Osteocyte (in vitro differentiated cells): Measurements from ENCODE around the gene CMC2. TPM values are rescaled to one million over a fixed set of nuclear protein-coding genes. Genes with fewer than 3 reads are reported as not detected.

ENCODE experiments used
- DNase-seq: peaks from one replicate; pipeline ENCODE4 v3.0.0; 2021; ENCODE audit warnings: mixed read lengths; ENCODE audit not compliant: unreplicated experiment; ENCODE audit errors: extremely low spot score
- H3K27ac Mint-ChIP-seq: one replicate; pipeline ENCODE4 v1.8.0; 2021; ENCODE audit warnings: mild to moderate bottlenecking, mixed read lengths; ENCODE audit not compliant: unreplicated experiment
- H3K27me3 Mint-ChIP-seq: one replicate; pipeline ENCODE4 v1.8.0; 2021; ENCODE audit warnings: mixed read lengths; ENCODE audit not compliant: unreplicated experiment
- H3K36me3 Mint-ChIP-seq: one replicate; pipeline ENCODE4 v1.8.0; 2021; ENCODE audit warnings: mixed read lengths; ENCODE audit not compliant: unreplicated experiment
- H3K4me1 Mint-ChIP-seq: one replicate; pipeline ENCODE4 v1.8.0; 2021; ENCODE audit warnings: mixed read lengths; ENCODE audit not compliant: unreplicated experiment
- H3K4me3 Mint-ChIP-seq: one replicate; pipeline ENCODE4 v1.8.0; 2021; ENCODE audit warnings: mild to moderate bottlenecking, moderate library complexity, mixed read lengths; ENCODE audit not compliant: unreplicated experiment
- H3K9me3 Mint-ChIP-seq: one replicate; pipeline ENCODE4 v1.8.0; 2021; ENCODE audit warnings: mixed read lengths; ENCODE audit not compliant: unreplicated experiment
- total RNA-seq: library from RNA; stranded (reverse); gene quantifications from 2 replicates; pipeline ENCODE4 v1.2.1, GENCODE V29; 2021
- TF ChIP-seq, protein P1 (sequence below): fragments of 200-600 bp; sonication (generic); IDR thresholded peaks from 2 replicates; pipeline ENCODE4 v1.5.0; 2021; ENCODE audit warnings: antibody characterized with exemption, mild to moderate bottlenecking, moderate library complexity

CMC2 gene
- total RNA-seq, 1 donor from 2014 or later = 42.2 TPM

- peaks cover 5% of the 10 kb centered on the region for H3K9me3 Mint-ChIP-seq
- H3K27ac Mint-ChIP-seq = peak overlapping the region; percentile 98
- no peaks in the 10 kb centered on the region for H3K36me3 Mint-ChIP-seq
- TF ChIP-seq, protein P1, sequence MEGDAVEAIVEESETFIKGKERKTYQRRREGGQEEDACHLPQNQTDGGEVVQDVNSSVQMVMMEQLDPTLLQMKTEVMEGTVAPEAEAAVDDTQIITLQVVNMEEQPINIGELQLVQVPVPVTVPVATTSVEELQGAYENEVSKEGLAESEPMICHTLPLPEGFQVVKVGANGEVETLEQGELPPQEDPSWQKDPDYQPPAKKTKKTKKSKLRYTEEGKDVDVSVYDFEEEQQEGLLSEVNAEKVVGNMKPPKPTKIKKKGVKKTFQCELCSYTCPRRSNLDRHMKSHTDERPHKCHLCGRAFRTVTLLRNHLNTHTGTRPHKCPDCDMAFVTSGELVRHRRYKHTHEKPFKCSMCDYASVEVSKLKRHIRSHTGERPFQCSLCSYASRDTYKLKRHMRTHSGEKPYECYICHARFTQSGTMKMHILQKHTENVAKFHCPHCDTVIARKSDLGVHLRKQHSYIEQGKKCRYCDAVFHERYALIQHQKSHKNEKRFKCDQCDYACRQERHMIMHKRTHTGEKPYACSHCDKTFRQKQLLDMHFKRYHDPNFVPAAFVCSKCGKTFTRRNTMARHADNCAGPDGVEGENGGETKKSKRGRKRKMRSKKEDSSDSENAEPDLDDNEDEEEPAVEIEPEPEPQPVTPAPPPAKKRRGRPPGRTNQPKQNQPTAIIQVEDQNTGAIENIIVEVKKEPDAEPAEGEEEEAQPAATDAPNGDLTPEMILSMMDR = no peak
- peaks cover 44% of the 10 kb centered on the region for H3K4me1 Mint-ChIP-seq
- no peak for DNase-seq
- H3K4me3 Mint-ChIP-seq = peak overlapping the region; percentile 70
- H3K27me3 Mint-ChIP-seq = no peaks in the 10 kb centered on the region
Observed at GRCh38 chr16:81003610-81004460, 2.9 kb downstream of the CMC2 start.

GRCh38 chr16:81003064-81003463, 3.6 kb downstream of the CMC2 start:
- Mint-ChIP-seq H3K36me3 (no peaks in the 10 kb centered on the region), H3K27ac (peak overlapping the region; percentile 98), H3K9me3 (peaks cover 5% of the 10 kb centered on the region), H3K4me1 (peaks cover 43% of the 10 kb centered on the region), H3K27me3 (no peaks in the 10 kb centered on the region), H3K4me3 (no peak overlapping the region)
- no peak for DNase-seq
- TF ChIP-seq, protein P1 = no peak

- TF ChIP-seq, protein P1 = no peak
- no peak overlapping the region for H3K27ac Mint-ChIP-seq
- DNase-seq = no peak
- H3K4me1 Mint-ChIP-seq = peaks cover 51% of the 10 kb centered on the region
- no peaks in the 10 kb centered on the region for H3K27me3 Mint-ChIP-seq
- peaks cover 5% of the 10 kb centered on the region for H3K9me3 Mint-ChIP-seq
- H3K4me3 Mint-ChIP-seq = no peak overlapping the region
- no peaks in the 10 kb centered on the region for H3K36me3 Mint-ChIP-seq
Observed at GRCh38 chr16:81001330-81001729, 5.4 kb downstream of the CMC2 start.

DNA sequence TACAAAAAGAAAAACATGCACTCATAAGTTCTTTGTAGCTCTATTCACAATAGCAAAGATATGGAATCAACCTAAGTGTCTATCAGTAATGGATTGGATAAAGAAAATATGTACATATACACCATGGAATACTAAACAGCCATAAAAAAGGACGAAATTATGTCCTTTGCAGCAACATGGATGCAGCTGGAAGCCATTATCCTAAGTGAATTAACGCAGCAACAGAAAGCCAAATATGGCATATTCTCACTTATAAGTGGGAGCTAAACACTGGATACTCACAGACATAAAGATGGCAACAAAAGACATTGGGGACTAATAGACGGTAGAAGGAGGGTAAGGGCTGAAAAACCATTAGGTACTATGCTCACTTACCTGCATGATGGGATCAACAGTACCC, 5.8 kb downstream of the CMC2 start:
- no peak for DNase-seq
- H3K4me3 Mint-ChIP-seq = no peak overlapping the region
- TF ChIP-seq, protein P1 = no peak
- no peaks in the 10 kb centered on the region for H3K27me3 Mint-ChIP-seq
- peaks cover 49% of the 10 kb centered on the region for H3K4me1 Mint-ChIP-seq
- H3K27ac Mint-ChIP-seq = no peak overlapping the region
- H3K9me3 Mint-ChIP-seq = peaks cover 5% of the 10 kb centered on the region
- H3K36me3 Mint-ChIP-seq = no peaks in the 10 kb centered on the region

DNA sequence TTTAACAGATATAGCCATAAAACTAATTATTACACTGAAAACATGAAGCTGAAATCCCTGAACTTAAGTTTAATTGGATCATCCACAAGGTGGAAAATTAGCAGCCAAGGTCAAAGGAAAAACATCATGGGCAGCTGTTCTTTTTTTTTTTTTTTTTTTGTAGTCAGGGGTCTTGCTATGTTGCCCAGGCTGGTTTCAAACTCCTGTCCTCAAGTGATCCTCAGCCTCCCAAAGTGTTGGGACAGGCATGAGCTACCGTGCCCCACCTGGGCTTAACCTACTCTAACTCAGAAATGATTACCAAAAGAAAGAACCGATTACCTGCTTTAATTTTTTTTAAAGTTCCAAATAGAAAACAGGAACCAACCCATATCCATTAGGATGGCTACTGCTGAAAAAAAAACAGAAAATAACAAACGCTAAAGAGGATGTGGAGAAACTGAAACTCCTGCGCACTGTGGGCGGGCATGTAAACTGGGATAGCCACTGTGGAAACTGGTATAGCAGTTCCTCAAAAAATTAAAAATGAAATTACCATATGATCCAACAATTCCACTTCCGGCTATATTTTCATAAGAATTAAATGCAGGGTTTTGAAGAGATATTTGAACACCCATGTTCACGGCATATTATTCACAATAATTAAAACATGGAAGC, 8.6 kb downstream of the CMC2 start:
- Mint-ChIP-seq H3K4me3 (no peak overlapping the region), H3K4me1 (peaks cover 37% of the 10 kb centered on the region), H3K27me3 (no peaks in the 10 kb centered on the region), H3K36me3 (peaks cover 6% of the 10 kb centered on the region), H3K27ac (no peak overlapping the region), H3K9me3 (peaks cover 5% of the 10 kb centered on the region)
- no peak for DNase-seq
- TF ChIP-seq, protein P1 = no peak
